Left lung (tissue), 10 donors: ENCODE measurements around the gene TLE6. TPM values are rescaled to one million over a fixed set of nuclear protein-coding genes. Genes with fewer than 3 reads are reported as not detected.
A peak's percentile ranks its signal among the peaks of the same experiment; 100 is the strongest.

Experiments
- ATAC-seq: fragments of 200-7000 bp; cut with Tn5 transposase; one replicate; pipeline ENCODE4 v1.9.1; 2020; ENCODE audit warnings: moderate library complexity
- DNase-seq, 4 donors: peaks; one replicate each; pipeline ENCODE4 v3.0.0-alpha.2; 2013 to 2020
- H3K27ac ChIP-seq, 2 donors: fragments of 200-600 bp; sonication (generic) in 1 of 2; one replicate each; pipeline versions ENCODE4 v1.5.0 to v1.8.0; 2020 to 2021
- H3K27me3 ChIP-seq, 2 donors: fragments of 200-600 bp; sonication (generic) in 1 of 2; one replicate each; pipeline versions ENCODE4 v1.5.0 to v1.8.0; 2020 to 2021
- H3K36me3 ChIP-seq, 2 donors: fragments of 200-600 bp; sonication (generic) in 1 of 2; one replicate each; pipeline versions ENCODE4 v1.5.0 to v1.8.0; 2020 to 2021
- H3K4me1 ChIP-seq, 2 donors: fragments of 200-600 bp; one replicate each; pipeline ENCODE4 v1.8.0; 2021
- H3K4me3 ChIP-seq, 2 donors: fragments of 200-600 bp; sonication (generic) in 1 of 2; one replicate each; pipeline versions ENCODE4 v1.5.0 to v1.8.0; 2020 to 2021; ENCODE audit warnings: mild to moderate bottlenecking in 1 of 2
- H3K9me3 ChIP-seq, 2 donors: fragments of 200-600 bp; sonication (generic) in 1 of 2; one replicate each; pipeline versions ENCODE4 v1.5.0 to v1.8.0; 2020 to 2021
- CTCF ChIP-seq, 2 donors: fragments of 200-600 bp; sonication (generic) in 1 of 2; IDR thresholded peaks; one replicate each; pipeline versions ENCODE4 v1.5.0 to v1.8.0; 2021; ENCODE audit warnings: antibody characterized with exemption in 2 of 2
- intact Hi-C, 2 donors: fragments of 100-400 bp; cut with DNase I; formaldehyde crosslinking; loops; one replicate each; pipeline versions ENCODE4 v1.11.2 to v1.14.2; 2022
- polyA plus RNA-seq, 6 donors: library from polyadenylated mRNA; unstranded; fragments of 120-200 nt; gene quantifications; one replicate each; pipeline ENCODE4 v1.2.1, GENCODE V29; 2013; ENCODE audit not compliant: insufficient read length in 6 of 6
- total RNA-seq, 2 donors: library from RNA; stranded (reverse); fragmentation: NEBNext Ultra II Directional; extraction: Animal tissue kit (Norgen Biotek cat#: 25700); gene quantifications; one replicate each; pipeline ENCODE4 v1.2.1, GENCODE V29; 2021
- donor health status: DM: no; HTN: yes; CAD: no.
- donor health status: DM: no; HTN: no; CAD: no.

Gene TLE6
- total and polyA plus RNA-seq, 8 donors, result 3.3 to 16.0 (median 10.5) TPM

DNA sequence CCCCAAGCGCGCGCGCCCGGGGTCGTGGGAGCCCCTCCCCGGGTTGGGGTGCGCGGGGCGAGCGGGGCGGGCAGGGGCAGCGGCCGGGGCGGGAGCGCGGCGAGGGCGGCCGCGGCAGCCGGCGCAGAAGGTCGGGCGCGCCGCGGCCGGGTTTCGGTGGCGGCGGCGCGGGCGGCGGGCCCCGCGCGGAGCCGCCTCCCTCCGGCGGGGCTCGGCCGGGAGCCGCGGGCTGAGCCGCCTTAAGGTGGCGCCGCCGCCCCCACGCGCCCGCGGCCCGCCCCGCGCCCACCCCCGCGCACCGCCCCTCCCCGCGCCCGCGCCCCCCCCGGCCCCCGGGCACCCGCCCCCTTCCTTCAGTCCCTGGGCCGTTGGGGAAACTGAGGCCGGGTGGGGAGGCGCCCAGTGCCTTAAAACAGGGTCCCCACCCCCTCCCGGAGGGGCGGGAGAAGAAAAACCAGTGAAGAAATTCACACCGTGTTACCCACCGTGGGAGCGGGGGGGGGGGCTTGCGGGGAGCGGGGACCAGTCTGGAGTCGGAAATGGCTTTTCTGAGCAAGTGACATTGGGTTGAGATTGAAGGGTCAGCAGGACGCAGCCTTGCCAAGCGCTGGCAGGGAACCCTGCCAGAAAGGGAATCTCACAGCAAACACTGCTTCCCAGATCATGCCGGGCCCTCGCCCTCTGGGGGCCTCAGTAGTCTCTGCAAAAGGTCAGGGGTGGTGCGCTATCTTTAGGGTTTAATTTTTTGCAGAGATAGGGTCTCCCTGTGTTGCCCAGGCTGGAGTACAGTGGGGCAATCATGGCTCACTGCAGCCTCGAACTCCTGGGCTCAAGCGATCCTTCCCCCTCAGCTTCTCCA is 51.9 kb downstream of the TLE6 start, which contains the start of gene TLE2:
TSS of gene TLE2 (minus strand) at position 216 of the 859 bp plus-strand sequence. CDS start 376 bp downstream, outside the sequence.
- Histone ChIP-seq H3K4me1 (peaks cover 4 to 8% of the 10 kb centered on the region in 2 donors), H3K9me3 (no peaks in the 10 kb centered on the region), H3K36me3 (no peaks in the 10 kb centered on the region), H3K4me3 (peak within 1 kb of the TSS; percentile 46 to 52), H3K27me3 (peaks cover 0 to 72% of the 10 kb centered on the region in 2 donors), H3K27ac (peak within 1 kb of the TSS in 1 of 2 donors; percentile 28)
- DNase-seq, result no peak
- ATAC-seq, result peak; percentile 45
- TF ChIP-seq CTCF (IDR thresholded peaks at IDR 0.05), result no peak
- intact Hi-C loops, result no loop called here

GRCh38 chr19:3031607-3031867 is 54.2 kb downstream of the TLE6 start:
- no peak for TF ChIP-seq CTCF (IDR thresholded peaks at IDR 0.05)
- Histone ChIP-seq H3K36me3 (no peaks in the 10 kb centered on the region), H3K27me3 (peaks cover 0 to 52% of the 10 kb centered on the region in 2 donors), H3K4me3 (no peak overlapping the region), H3K4me1 (peaks cover 12 to 23% of the 10 kb centered on the region in 2 donors), H3K9me3 (no peaks in the 10 kb centered on the region), H3K27ac (no peak overlapping the region)
- DNase-seq (no peak), ATAC-seq (no peak)
- intact Hi-C loops, result no loop called here

- H3K4me3 ChIP-seq, result no peak overlapping the region
- DNase-seq, result no peak
- H3K27ac ChIP-seq, result no peak overlapping the region
- no peaks in the 10 kb centered on the region for H3K9me3 ChIP-seq
- intact Hi-C loops, result no loop called here
- ATAC-seq, result no peak
- H3K4me1 ChIP-seq, result peaks cover 8 to 21% of the 10 kb centered on the region in 2 donors
- no peak for TF ChIP-seq CTCF (IDR thresholded peaks at IDR 0.05)
- H3K27me3 ChIP-seq, result peaks cover 0 to 35% of the 10 kb centered on the region in 2 donors
- H3K36me3 ChIP-seq, result no peaks in the 10 kb centered on the region
These were observed 56.4 kb downstream of the TLE6 start for GRCh38 chr19:3033595-3034405.

DNA sequence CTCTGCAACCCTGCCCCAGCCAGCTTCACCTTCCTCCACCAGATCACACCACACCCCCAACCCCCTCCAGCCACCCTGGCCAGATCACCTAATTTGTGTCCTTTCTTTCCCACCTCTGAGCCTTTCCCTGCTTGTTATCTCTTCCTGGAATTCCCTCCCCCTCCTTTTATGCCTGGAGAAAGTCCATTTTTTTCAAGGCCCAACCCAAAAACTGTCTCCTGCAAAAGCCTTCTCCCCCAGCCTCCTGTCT is 57.0 kb downstream of the TLE6 start:
- intact Hi-C loops, result no loop called here
- no peaks in the 10 kb centered on the region for H3K9me3 ChIP-seq
- no peak for TF ChIP-seq CTCF (IDR thresholded peaks at IDR 0.05)
- H3K4me1 ChIP-seq, result peaks cover 8 to 21% of the 10 kb centered on the region in 2 donors
- H3K27me3 ChIP-seq, result peaks cover 0 to 32% of the 10 kb centered on the region in 2 donors
- no peak for ATAC-seq
- no peak overlapping the region for H3K4me3 ChIP-seq
- H3K36me3 ChIP-seq, result no peaks in the 10 kb centered on the region
- DNase-seq, result no peak
- H3K27ac ChIP-seq, result peak overlapping the region in 1 of 2 donors; percentile 81
